HK-2 (cell line): ENCODE results near the gene COMMD8.

Experiments used
- DNase-seq: peaks from one replicate; pipeline ENCODE4 v3.0.0-alpha.2; 2018; ENCODE audit not compliant: unreplicated experiment

The COMMD8 gene

DNA sequence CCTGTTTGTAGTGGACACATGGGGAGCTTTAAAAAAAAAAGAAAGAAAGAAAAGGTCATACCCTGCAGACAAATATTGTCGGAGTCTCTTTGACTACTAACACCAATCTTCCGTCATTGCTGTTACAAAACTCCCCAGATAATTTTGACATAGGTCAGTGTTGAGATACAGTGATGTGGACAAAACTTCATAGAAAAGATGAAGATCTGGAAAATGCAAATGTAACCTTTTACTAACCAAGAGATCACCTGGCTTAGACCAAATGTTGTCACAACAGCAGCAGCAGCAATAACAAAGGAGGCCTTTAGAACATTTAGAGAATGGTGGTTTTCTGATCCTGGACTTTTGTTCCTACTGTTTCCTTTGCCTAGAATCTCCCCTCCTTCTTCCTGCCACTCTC is 8.1 kb upstream of the COMMD8 start:
- DNase-seq, result no peak

DNA sequence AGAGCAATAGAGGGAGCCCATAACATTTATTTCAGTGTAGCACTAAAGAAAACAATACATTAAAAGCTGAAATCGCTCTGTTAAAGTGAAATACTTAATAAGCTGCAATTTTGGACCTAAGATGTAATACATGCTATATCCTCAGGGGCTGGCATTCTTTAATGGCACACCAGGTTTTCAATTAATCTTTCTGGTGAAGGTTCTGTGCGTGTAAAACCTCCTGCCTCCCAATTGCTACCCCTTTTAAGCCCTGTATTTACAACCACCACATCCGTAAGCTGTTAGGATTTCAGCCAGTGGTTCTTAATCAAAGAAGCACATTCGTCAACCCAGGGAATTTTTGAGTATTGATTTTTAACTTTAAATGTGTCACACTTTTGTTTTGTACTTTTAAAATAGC is 7.6 kb upstream of the COMMD8 start:
- no peak for DNase-seq

DNA sequence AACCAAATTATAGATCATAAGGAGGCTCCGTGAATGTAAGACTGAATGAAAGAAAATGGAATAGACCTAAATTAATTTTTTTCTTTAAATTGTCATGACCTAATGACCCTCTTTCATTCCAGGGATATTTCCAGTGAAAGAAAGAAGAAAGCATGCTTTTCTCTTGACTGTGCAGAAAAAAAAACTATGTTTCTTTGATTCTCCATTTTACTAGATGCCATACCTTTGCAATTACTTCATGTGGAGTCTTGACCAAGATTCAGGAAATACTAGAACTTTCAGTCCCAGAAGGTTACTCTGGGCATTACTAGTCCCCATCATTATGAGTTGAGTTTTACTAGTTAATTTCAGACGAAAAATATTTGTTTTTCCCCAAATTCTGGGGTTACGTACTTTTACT is 6.4 kb upstream of the COMMD8 start:
- no peak for DNase-seq

DNA sequence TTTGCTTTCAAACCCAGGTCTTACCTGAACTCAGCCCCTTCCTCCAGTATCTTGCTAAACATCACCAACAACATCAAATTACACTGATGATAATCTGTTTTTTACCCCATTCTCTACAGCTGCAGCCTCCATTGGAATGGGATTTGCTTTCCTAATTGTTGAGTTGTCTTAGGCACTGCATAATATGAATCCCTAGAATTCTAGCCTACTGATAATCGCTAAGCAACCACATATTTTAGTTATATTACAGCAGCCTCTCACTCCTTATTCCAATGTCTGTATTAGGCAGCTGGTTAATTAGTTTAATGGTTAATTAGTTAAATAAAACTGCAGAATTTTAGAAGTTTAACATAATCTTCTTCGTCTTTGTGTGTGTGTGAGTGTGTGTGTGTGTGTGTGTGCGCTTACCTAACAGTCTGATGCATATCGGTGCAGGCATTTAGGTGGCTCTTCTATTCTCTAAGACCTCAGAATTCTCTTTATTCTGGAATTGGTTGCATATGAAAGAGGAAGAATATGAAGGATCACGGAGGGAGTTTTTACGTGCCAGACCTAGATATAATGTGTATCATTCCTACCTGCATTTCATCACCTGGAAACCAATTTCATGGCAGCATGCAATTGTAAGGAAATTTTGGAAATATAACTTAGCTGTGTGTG is 5.3 kb upstream of the COMMD8 start:
- no peak for DNase-seq

DNA sequence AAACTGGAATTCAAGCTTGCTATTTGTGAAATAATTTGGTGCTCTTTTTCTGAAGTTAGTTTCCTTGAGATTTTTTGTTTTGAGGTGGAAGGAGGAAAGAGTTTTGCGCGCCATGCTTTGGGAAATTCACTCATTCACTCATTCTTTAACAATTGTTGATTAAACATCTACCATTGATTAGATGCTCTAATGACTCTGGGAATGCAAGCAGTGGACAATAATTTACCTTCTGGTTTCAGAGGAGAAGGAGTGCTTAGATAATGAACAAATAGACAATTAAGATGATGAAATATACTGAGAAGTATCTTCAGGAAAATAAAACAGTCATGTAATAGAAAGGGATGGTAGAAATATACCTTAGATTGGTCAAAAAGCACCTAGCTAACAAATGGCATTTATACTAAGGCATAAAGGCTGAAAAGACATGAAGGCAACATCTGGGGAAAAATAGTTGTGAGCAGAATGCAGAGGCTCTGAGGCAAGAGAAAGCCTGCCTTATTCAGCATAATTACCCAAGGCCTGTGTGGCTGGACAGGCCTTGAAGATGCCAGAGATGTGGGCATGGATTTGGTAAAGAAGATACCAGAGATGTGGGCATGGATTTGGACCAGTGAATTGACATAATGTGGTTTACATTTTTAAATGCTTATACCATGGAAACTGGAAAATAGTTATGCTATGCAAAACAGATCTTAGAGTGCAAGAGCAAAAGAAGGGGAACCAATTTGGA is 2.7 kb upstream of the COMMD8 start:
- no peak for DNase-seq

DNA sequence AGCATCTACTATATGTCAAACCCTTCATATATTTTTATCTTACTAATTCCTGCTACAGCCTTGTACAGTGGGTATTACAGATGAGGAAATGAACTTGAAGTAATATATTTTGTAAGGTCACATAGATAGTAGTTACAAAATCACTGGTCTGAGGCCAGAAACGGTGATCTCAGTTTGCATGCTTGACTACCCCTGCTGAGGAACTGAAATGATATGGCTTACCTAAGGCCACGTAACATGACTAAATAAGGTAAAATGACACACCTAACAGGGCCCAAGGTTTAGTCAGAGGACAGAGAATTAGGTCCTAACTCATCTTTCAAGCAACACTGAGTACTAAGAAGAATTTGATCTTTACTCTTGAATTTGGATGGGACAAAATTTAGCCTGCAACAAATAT is 1.5 kb upstream of the COMMD8 start:
- no peak for DNase-seq

- no peak for DNase-seq
These were observed 685 bp downstream of the COMMD8 start for GRCh38 chr4:47462799-47463234.

GRCh38 chr4:47451657-47452056 is 11.8 kb downstream of the COMMD8 start:
- no peak for DNase-seq

DNA sequence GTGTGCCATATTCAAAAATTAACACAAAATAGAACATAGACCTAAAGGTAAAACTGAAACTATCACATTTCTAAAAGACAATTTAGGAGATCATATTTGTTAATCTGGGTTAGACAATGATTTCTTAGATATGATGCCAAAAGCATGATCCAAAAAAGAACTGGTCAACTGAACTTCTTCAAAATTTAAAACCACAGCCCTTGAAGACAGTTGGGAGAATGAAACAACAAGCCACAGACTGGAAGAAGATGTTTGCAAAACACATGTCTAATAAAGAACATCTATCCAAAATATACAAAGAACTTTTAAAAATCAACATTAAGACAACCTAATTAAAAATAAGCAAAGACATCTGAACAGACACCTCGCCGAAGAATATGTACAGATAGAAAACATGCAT is 19.5 kb downstream of the COMMD8 start:
- no peak for DNase-seq

- DNase-seq, result no peak
These were observed 20.5 kb downstream of the COMMD8 start for GRCh38 chr4:47442980-47443379.

- no peak for DNase-seq
These were observed 28.6 kb downstream of the COMMD8 start for GRCh38 chr4:47434931-47435330.

- DNase-seq, result no peak
These were observed 30.8 kb downstream of the COMMD8 start for GRCh38 chr4:47432749-47433148.

DNA sequence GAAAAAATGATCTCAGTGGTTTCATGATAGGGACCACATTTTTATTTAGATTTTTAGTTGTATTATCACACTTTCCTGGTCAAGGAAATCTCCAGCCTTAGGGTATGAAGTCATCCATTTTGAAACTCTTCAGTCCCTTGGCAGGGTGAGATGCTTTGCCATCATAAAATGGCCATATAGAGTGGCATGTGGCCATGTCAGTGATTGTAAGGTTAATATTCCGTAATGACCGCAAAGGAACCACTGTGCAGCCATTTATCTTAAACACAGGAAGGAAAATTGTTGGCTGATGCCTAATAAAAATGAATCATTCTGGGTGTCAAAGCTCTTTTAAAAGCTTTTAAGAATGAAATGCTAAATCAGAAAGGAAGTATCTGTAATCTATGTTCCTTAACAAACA is 35.6 kb downstream of the COMMD8 start:
- DNase-seq, result no peak

DNA sequence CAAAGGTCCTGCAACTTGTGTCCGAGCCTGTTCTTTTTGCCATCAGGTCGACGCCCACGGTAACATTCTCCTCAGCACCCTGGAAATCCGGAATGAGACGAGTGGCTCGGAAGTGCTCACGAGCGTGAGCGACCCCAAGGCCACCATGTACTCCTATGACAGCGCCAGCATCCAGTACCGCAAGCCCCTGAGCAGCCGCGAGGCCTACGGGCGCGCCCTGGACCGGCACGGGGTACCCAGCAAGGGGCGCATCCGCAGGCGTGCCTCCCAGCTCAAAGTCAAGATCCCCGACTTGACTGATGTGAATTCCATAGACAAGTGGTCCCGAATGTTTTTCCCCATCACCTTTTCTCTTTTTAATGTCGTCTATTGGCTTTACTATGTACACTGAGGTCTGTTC is 37.9 kb downstream of the COMMD8 start:
- no peak for DNase-seq

DNA sequence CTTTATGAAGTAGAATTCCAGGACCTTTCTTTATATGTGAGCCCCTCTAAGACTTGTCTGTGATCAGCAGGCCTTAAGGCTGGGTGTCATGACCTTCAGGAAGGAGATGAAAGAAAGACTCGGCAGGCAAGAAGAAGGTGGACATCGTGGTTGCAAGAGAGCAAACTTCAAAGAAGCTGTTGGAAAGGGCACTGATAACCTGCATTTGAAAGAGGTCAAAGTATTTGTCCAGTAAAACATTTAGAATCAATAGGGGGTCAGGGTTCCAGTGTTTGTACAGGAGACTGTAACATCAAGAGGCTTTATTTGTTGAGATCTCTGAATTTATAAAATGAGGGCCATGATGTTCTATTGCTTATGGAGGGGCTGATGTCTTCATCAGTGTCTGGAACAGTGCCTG is 44.2 kb downstream of the COMMD8 start:
- DNase-seq, result no peak

DNA sequence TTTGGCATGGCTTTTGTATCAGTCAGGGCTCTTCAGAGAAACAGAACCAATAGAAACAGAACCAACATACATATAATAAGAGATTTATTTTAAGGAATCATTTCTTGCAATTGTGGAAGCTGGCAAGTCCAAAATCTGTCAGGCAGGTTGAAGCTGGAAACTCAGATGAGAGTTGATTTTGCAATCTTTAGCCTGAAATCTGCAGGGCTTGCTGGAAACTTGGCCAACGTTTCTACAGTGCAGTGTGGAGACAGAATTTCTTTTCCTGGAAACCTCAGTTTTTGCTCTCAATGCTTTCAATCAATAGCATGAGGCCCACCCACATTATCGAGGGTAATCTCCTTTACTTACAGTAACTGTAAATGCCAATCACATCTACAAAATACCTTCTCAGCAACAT is 45.4 kb downstream of the COMMD8 start:
- DNase-seq, result no peak

DNA sequence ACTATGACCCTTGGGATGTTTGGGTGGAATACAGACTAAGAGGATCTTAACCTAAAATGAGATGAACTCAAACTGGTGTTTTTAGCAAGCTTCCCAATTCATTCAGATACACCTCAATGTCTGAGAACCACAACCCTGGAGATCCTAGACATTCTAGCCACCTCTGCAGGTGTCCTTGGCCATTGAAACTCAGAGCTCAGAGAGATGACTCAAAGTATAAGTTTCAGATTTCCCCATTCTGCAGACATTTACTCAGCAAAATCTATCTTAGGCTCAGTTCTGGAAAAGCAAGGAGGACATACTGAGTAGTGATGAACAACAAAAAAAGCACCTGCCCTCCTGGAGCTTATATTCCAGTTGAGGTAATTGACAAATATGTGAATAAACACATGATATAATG is 47.8 kb downstream of the COMMD8 start:
- DNase-seq, result no peak

DNA sequence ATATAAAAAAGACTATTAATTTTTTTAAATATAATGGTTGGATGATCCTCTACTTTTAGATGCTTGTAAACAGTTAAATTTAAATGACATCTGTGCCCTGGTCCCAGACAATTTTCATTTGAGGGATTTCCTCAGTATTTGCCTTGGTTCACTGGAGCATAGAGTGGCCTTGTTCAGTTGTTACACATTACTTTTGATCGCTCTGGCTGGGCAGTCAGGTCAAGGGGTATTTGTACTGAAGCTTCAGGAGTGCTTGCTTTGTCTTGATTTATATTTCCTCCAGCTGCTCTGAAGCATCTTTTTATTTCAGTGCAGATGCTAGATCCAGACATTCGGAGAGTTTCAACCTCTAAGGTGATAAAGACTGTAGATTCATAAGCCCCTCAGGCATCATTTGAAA is 50.0 kb downstream of the COMMD8 start:
- DNase-seq, result peak; percentile 7

GRCh38 chr4:47410271-47410670 is 53.2 kb downstream of the COMMD8 start:
- DNase-seq, result no peak

DNA sequence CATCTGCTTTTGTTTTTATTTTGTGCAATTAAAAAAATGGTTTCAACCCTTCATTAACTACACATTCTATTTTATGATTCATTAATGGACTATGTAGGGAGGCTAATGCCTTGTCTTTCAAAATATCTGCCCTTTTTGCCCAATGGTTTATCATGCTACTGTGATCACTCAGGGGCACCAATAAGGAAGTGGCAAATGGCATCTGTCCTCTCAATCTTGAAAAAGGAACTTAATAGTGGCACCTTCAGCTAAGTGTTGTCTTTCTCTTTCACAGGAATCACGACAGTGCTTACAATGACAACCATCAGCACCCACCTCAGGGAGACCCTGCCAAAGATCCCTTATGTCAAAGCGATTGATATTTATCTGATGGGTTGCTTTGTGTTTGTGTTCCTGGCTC is 57.1 kb downstream of the COMMD8 start:
- no peak for DNase-seq
